Astrocyte of the cerebellum (primary cell): ENCODE measurements around the gene POSTN.

Experiments used
- DNase-seq: peaks from one replicate; pipeline ENCODE4 v3.0.0-alpha.2; 2011; ENCODE audit warnings: low read depth
- H3K4me3 ChIP-seq: 2 replicates; pipeline ENCODE4 v1.5.1; 2011; ENCODE audit warnings: mild to moderate bottlenecking, low read depth, low read length, moderate library complexity
- in situ Hi-C: cut with HindIII; loops from 2 replicates; pipeline ENCODE4 v1.10.0; 2017; ENCODE audit warnings: low sequenced_read_pairs
- TF ChIP-seq, protein P1 (sequence below): IDR thresholded peaks from 2 replicates; pipeline ENCODE4 v1.5.1; 2012; ENCODE audit warnings: low read length, low read depth, moderate library complexity, mild to moderate bottlenecking; ENCODE audit errors: missing control alignments

POSTN gene

DNA sequence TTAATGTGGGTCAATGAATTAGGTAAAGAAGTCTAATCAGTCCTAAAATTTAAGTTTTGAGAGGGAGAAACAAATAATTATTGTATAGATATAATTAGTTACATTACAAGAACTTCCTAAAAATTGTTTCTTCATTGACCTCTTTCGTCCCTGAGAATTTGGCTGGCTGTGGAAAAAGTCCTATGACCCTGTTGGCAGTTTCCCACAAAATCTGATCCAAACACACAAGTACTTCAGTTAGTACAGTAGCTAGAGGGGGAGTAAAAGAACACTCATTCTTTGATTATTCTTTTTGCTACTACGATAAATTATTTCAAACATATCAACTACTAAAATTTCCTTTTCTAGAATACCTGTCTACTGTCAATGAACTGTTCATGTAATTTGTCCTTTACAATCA, 11.3 kb downstream of the POSTN start:
- in situ Hi-C loops = loop anchor here (25.0 kb wide), 1 partner anchor 475 kb away; the partner anchor contains the start of gene CSNK1A1L
- TF ChIP-seq, protein P1, sequence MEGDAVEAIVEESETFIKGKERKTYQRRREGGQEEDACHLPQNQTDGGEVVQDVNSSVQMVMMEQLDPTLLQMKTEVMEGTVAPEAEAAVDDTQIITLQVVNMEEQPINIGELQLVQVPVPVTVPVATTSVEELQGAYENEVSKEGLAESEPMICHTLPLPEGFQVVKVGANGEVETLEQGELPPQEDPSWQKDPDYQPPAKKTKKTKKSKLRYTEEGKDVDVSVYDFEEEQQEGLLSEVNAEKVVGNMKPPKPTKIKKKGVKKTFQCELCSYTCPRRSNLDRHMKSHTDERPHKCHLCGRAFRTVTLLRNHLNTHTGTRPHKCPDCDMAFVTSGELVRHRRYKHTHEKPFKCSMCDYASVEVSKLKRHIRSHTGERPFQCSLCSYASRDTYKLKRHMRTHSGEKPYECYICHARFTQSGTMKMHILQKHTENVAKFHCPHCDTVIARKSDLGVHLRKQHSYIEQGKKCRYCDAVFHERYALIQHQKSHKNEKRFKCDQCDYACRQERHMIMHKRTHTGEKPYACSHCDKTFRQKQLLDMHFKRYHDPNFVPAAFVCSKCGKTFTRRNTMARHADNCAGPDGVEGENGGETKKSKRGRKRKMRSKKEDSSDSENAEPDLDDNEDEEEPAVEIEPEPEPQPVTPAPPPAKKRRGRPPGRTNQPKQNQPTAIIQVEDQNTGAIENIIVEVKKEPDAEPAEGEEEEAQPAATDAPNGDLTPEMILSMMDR = no peak
- DNase-seq = no peak
- no peak overlapping the region for H3K4me3 ChIP-seq

DNA sequence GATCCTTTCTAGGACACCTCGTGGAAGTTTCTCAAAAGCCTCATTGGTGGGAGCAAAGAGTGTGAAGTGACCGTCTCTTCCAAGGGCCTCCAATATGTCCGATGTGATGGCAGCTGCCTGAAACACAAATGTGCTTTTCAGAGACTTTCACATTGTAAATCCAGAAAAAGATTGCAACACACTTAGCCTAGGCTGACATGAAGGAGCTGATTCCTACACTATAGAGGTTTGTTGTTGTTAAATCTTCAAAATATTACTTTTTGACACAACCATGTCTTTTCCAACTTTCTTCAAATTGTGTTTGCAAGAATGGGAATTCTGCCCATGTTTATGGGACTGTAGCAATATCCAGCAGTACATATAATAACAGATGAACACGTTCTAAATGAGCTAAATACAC, 12.4 kb downstream of the POSTN start:
- no peak for DNase-seq
- TF ChIP-seq, protein P1 = no peak
- no peak overlapping the region for H3K4me3 ChIP-seq
- in situ Hi-C loops = loop anchor here (25.0 kb wide), 1 partner anchor 474 kb away; the partner anchor contains the start of gene CSNK1A1L

DNA sequence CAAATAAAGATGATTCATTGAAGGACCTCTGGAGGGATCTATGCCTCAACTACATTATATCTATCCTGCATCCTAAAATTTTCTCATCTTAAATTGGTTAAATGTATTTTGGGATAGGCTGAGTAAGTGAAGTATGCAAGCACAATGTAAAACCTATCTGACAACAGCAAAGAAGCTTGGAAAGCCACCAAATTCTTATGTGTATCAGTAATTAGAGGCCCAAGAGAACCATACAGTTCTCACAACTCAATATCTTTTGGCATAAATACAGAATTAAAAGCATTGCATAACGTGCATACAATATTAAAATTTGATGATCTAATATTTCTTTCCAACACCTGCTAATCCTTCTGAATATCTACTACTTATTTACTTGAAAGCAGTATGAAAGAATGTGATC, 13.0 kb downstream of the POSTN start:
- TF ChIP-seq, protein P1 = no peak
- DNase-seq = no peak
- H3K4me3 ChIP-seq = no peak overlapping the region
- in situ Hi-C loops = loop anchor here (25.0 kb wide), 1 partner anchor 473 kb away; the partner anchor contains the start of gene CSNK1A1L

DNA sequence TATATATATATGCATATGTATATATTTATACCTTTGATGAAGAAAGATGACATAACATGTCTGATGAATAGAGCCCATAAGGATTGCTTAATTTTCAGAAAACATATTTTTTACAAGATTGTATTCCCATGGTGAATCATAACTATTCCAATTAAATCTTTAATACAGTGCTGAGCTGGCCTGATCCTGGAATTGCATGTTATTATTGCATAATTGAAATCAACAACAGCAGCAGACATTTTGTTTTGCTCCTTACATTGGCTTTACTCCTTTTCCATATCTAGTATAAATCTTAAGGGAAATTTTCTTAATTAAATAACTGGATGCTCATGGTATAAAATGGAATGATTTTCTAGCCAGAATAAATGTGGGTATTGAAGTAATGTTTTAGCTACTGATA, 22.0 kb downstream of the POSTN start:
- TF ChIP-seq, protein P1 = no peak
- in situ Hi-C loops = loop anchor here (25.0 kb wide), 1 partner anchor 464 kb away; the partner anchor contains the start of gene CSNK1A1L
- H3K4me3 ChIP-seq = no peak overlapping the region
- DNase-seq = no peak

DNA sequence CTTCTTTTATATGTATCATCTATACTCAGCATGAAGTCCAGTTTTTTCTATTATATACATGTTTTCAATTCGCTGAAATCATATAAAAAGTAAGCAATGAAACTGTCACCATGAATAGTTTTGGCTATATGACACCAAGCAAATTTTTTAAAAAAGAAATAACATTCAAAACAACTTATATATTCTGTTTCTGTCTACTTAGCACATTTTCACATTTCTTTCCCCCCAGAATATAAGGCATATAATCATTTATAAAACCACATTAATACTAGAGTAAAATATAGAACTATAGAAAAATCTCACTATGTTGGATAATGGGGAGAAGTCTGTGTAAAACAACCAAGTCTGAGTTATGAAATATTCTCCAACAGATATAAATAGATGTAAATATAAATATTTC, 33.1 kb downstream of the POSTN start:
- in situ Hi-C loops = no loop called here
- TF ChIP-seq, protein P1 = no peak
- no peak overlapping the region for H3K4me3 ChIP-seq
- DNase-seq = no peak

DNA sequence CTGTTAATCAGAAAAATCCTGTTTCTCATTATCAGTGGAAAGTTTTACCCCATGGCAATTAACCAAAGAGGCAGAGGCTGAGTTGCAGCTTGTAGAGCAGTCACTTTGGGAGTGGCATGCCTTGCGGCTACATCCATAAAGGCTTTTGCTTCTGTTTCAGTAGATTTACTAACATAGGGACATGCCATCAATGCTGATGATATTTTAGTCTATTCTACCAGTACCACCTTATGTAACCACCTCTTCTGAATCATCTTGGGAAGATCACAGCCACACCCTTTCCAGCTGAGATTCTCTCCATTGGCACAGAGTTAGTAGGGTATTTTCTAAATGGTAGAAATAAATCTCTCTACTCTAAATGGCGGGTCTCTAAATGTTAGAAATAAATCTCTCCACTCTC, 37.5 kb downstream of the POSTN start:
- TF ChIP-seq, protein P1 = no peak
- no peak for DNase-seq
- in situ Hi-C loops = no loop called here
- H3K4me3 ChIP-seq = no peak overlapping the region
